GM03348 (cell line): Measurements from ENCODE around the gene BTBD6.

Experiments used
- DNase-seq: peaks from one replicate; pipeline ENCODE4 v3.0.0; 2012; ENCODE audit warnings: low spot score

Gene BTBD6

GRCh38 chr14:105229099-105229655, 19.2 kb upstream of the BTBD6 start:
- no peak for DNase-seq

GRCh38 chr14:105240811-105241576, 7.3 kb upstream of the BTBD6 start:
- DNase-seq: no peak

- DNase-seq: no peak
Measured at GRCh38 chr14:105241641-105242040, 6.7 kb upstream of the BTBD6 start.

GRCh38 chr14:105244334-105244733, 4.0 kb upstream of the BTBD6 start:
- DNase-seq: no peak

GRCh38 chr14:105247026-105247425, 1.3 kb upstream of the BTBD6 start:
- no peak for DNase-seq

- DNase-seq: no peak
Measured at GRCh38 chr14:105247715-105248367, 492 bp upstream of the BTBD6 start.

- DNase-seq: peak; percentile 38
Measured at GRCh38 chr14:105249182-105250007, 1.1 kb downstream of the BTBD6 start.

- DNase-seq: no peak
Measured at GRCh38 chr14:105250008-105250366, 1.7 kb downstream of the BTBD6 start.

GRCh38 chr14:105250986-105251385, 2.7 kb downstream of the BTBD6 start:
- DNase-seq: no peak

- no peak for DNase-seq
Measured at GRCh38 chr14:105251920-105252319, 3.6 kb downstream of the BTBD6 start.

- no peak for DNase-seq
Measured at GRCh38 chr14:105252552-105253328, 4.4 kb downstream of the BTBD6 start.

GRCh38 chr14:105253329-105253682, 5.0 kb downstream of the BTBD6 start:
- DNase-seq: no peak

- peak; percentile 25 for DNase-seq
Measured at GRCh38 chr14:105255021-105255507, 6.7 kb downstream of the BTBD6 start.

GRCh38 chr14:105256292-105256960, 8.1 kb downstream of the BTBD6 start:
- no peak for DNase-seq

GRCh38 chr14:105257464-105257863, 9.1 kb downstream of the BTBD6 start:
- no peak for DNase-seq

GRCh38 chr14:105258846-105259245, 10.5 kb downstream of the BTBD6 start:
- no peak for DNase-seq

GRCh38 chr14:105260959-105261358, 12.6 kb downstream of the BTBD6 start:
- DNase-seq: no peak

- no peak for DNase-seq
Measured at GRCh38 chr14:105261781-105262180, 13.4 kb downstream of the BTBD6 start.

GRCh38 chr14:105267820-105268548, 19.7 kb downstream of the BTBD6 start:
- no peak for DNase-seq

- DNase-seq: no peak
Measured at GRCh38 chr14:105268736-105269354, 20.5 kb downstream of the BTBD6 start.
